ENCODE data around the gene RASL11B. TPM values are rescaled to one million over a fixed set of nuclear protein-coding genes. Genes with fewer than 3 reads are reported as not detected.

The RASL11B gene, protein sequence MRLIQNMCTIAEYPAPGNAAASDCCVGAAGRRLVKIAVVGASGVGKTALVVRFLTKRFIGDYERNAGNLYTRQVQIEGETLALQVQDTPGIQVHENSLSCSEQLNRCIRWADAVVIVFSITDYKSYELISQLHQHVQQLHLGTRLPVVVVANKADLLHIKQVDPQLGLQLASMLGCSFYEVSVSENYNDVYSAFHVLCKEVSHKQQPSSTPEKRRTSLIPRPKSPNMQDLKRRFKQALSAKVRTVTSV
- total RNA-seq = 20.3 TPM

GRCh38 chr4:52861879-52862616, at the start of gene RASL11B:
Gene RASL11B, plus strand, starts transcription at chr4:52862317. Its CDS starts 191 bp downstream, at chr4:52862508.

Other genes starting within 250 kb of the RASL11B start
- 76.7 TPM for gene USP46, start 203.0 kb upstream of the RASL11B start, total RNA-seq
- gene ERVMER34-1, start 110.9 kb upstream of the RASL11B start, total RNA-seq = 0.94 TPM